Smooth muscle cell of the brain vasculature (primary cell): ENCODE data around the gene LMLN.
"Not testable (repeated sequence)": the region's sequence is repeated elsewhere in the genome, so short reads cannot be mapped to it uniquely, and the experiment has no call there.

Experiments
- DNase-seq: peaks from one replicate; pipeline ENCODE4 v3.0.0-alpha.2; 2012; ENCODE audit warnings: low read depth, low spot score

Gene LMLN

DNA sequence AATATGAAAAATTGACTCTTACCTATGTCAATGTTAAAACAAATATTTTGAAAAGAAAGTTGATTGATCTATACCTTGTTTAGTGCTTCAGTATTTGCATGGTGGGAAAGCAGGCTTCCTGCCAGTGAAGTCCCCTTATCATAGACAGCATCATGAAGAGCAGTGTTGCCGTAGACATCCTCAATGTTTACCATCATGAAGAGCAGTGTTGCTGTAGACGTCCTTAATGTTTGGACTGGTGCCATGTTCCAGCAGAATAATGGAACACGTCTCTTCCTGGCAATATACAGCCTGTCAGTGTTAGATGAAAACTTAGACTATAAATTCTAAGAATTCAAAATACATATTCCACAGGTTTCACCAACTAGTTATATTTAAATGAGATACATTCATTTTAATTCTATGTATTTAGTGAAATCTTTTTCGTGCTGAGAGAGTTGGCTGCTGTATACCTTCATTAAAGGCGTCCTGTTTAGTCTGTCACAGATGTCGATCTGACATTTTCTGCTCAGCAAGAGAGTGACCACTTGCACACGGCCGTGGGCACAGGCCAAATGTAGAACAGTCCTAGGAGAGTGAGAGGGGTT is 116.8 kb downstream of the LMLN start:
- DNase-seq, result no peak

DNA sequence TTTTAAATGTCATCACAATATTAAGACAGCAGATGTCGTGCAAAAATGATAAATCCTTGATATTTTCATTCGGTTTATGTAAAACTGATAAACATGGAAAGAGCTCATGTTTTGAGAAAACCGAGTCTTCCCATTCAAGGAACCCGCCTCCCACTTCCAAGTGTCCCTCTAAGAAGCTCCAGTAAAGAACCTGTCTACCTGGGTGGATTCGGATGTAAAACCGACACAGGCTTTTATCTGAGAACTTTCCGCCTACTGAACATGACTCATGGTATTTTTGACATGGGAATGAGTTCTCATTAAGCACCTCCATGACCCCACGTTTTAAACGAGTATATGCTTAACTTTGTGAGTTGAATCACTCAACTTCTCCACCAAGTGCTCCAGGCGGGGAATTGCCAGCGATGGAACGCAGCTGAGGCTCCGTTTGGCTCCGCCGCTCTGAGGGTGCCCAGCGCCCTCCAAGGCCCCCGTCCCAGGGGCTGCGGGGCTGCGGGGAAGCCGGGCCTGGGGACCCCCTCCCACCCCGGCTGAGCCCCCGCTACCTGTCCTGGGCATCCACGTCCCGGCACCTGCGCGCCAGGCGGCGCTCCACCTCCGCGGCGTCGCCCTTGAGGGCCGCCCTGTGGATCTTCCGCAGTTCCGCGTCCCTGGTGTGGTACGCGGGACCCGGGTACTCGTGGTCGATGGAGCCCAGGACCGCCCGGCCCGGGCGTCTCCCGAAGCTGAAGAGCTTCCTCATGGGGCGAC is 119.9 kb downstream of the LMLN start:
- no peak for DNase-seq

GRCh38 chr3:198080521-198081384 is 120.7 kb downstream of the LMLN start:
- DNase-seq, result peak; percentile 15

- no peak for DNase-seq
Measured at GRCh38 chr3:198081421-198081844, 121.4 kb downstream of the LMLN start.

- not testable (repeated sequence) for DNase-seq
Measured at GRCh38 chr3:198082226-198082625, 122.2 kb downstream of the LMLN start.

- no peak for DNase-seq
Measured at GRCh38 chr3:198088421-198088955, 128.5 kb downstream of the LMLN start.

DNA sequence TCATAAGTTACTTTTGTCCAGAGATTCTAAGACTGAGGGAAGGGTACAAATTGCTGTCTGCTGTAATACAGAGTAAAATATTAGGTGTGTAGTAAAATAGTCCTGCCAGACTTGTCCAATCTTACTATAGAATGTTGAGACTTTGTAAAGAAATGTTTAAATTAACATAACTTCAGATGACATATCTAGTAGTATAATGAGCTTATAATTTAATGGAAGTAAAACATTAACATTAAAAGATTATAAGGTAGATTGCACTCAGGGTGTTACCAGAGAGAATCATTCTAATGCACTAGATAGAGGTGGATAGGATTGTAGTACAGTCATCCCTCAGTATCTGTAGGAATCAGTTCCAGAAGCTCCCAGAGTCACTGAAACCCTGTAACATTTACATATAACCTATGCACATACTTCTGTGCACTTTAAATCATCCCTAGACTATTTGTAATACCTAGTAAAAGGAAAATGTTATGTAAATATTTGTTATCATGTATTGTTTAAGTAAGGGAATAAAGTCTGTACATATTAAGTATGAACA is 130.8 kb downstream of the LMLN start:
- DNase-seq, result no peak

- no peak for DNase-seq
Measured at GRCh38 chr3:198092276-198092675, 132.3 kb downstream of the LMLN start.

GRCh38 chr3:198093112-198093679 is 133.2 kb downstream of the LMLN start:
- DNase-seq, result no peak
